Uterus (tissue), 2 donors: Measurements from ENCODE around the gene PIK3C2G.

ENCODE experiments used
- CTCF ChIP-seq, 4 experiments: fragments of 200-600 bp in 2 of 4; fragments of 450-650 bp in 2 of 4; sonication (generic) in 2 of 4; IDR thresholded peaks; one replicate each; pipeline ENCODE4 v1.5.1; 2016 to 2019; ENCODE audit warnings: antibody characterized with exemption in 4 of 4, mild to moderate bottlenecking in 2 of 4, moderate library complexity in 1 of 4
- POLR2A ChIP-seq, 2 donors: fragments of 450-650 bp; IDR thresholded peaks; one replicate each; pipeline ENCODE4 v1.6.1; 2016; ENCODE audit warnings: antibody characterized with exemption in 2 of 2, mild to moderate bottlenecking in 1 of 2, moderate library complexity in 1 of 2

- TF ChIP-seq POLR2A (IDR thresholded peaks at IDR 0.05): no peak
- TF ChIP-seq CTCF (IDR thresholded peaks at IDR 0.05): no peak
These were observed 319.0 kb downstream of the PIK3C2G start for GRCh38 chr12:18580291-18580690.
